Measurements from ENCODE around the gene DPEP3. TPM values are rescaled to one million over a fixed set of nuclear protein-coding genes. Genes with fewer than 3 reads are reported as not detected.
"Not testable (repeated sequence)": the region's sequence is repeated elsewhere in the genome, so short reads cannot be mapped to it uniquely, and the experiment has no call there.

The DPEP3 gene
- total RNA-seq, 4 donors from 2014 or later, result 0.15 to 0.26 TPM; not detected in 2

DNA sequence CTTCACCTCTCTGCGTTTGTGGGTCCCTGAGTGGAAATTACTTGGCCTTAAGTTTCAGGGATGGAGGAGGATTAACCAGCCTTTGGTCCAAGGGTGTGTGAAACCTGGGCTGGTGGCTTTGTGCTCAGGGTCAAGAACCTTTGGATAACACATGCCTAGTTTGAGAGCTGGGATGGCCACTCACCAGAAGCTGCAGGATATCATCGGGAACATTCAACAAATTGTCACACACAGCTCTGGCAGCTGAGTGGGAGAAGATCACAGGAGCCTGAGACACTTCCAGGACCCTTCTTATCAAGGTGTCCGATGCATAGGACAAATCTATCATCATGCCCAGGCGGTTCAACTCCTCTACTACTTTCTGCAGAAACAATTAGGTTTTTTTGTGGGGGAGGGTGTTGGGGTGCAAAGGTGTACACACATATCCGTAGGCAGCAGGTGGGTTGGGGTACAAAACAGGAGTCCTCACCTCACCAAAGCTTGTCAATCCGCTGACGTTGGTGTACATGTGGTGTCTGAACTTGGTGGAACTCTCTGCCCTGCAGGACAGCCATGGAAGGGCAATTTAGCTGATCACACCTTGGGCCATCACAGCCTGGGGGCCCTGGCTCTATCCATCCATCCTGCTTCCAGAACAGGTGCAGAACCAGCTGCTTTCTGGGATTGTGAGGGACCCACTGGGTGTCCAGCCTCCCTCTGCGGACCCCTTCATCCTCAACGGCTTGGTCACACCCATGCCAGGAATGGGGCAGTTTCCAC, 2.7 kb downstream of the DPEP3 start:
- H3K4me3 ChIP-seq (ENCODE audit: low read depth, poor library complexity, severe bottlenecking), result no peak overlapping the region
- no peak for DNase-seq (ENCODE audit: low spot score in 2 of 2)
- no peak for TF ChIP-seq POLR2A (IDR thresholded peaks at IDR 0.05)
- TF ChIP-seq, protein P1, sequence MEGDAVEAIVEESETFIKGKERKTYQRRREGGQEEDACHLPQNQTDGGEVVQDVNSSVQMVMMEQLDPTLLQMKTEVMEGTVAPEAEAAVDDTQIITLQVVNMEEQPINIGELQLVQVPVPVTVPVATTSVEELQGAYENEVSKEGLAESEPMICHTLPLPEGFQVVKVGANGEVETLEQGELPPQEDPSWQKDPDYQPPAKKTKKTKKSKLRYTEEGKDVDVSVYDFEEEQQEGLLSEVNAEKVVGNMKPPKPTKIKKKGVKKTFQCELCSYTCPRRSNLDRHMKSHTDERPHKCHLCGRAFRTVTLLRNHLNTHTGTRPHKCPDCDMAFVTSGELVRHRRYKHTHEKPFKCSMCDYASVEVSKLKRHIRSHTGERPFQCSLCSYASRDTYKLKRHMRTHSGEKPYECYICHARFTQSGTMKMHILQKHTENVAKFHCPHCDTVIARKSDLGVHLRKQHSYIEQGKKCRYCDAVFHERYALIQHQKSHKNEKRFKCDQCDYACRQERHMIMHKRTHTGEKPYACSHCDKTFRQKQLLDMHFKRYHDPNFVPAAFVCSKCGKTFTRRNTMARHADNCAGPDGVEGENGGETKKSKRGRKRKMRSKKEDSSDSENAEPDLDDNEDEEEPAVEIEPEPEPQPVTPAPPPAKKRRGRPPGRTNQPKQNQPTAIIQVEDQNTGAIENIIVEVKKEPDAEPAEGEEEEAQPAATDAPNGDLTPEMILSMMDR (IDR thresholded peaks at IDR 0.05), result no peak
- 91 to 93% methylated on average over 7 of the region's 9 CpGs for WGBS, 2 donors
- intact Hi-C loops (cut with DNase I; ENCODE audit: low total_unique reads), result no loop called here

DNA sequence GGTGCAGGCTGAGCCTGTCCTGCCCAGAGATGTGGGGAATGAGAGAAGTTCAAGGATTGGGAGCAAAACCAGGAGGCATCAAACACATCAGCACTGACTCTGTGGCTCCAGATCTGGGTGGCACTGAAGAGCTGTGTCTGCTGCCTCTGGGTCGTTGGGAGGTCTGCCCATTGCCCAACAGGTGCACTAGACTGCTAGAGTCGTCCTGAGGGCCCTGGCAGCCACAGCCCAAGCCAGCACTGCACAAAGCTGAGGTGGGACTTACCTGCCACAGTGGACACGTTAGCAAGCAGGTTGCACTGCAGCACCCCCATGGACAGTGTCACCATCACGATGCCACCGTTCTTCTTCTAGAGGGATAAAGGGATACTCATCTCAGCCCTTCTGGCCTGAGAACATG, 3.3 kb downstream of the DPEP3 start:
- WGBS, 2 donors, result 54 to 72% methylated on average over 3 to 5 of the region's 5 CpGs
- intact Hi-C loops (cut with DNase I; ENCODE audit: low total_unique reads), result no loop called here
- TF ChIP-seq, protein P1 (IDR thresholded peaks at IDR 0.05), result no peak
- TF ChIP-seq POLR2A (IDR thresholded peaks at IDR 0.05), result no peak
- no peak for DNase-seq (ENCODE audit: low spot score in 2 of 2)
- no peak overlapping the region for H3K4me3 ChIP-seq (ENCODE audit: low read depth, poor library complexity, severe bottlenecking)

DNA sequence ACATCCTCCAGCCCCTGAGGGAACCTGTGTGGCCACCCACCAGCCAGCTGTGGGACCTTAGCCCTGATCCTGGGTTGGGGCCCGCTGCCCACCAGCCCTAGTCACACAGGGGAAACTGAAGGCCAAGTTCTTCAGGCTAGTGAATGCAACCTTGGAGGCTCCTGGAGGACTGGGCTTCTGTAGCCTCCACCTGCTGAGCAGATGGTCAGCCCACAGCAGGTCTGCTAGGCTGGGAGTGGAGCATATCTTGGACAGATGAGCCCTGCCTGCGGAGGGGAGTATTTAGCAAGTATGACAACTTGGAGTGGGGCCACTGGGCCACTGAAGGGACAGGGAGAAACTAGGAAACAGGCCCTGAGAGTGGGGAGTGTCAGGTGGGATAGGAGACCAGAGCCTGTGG, 4.1 kb downstream of the DPEP3 start:
- 90 to 97% methylated on average over 2 of the region's 2 CpGs for WGBS, 2 donors
- intact Hi-C loops (cut with DNase I; ENCODE audit: low total_unique reads), result no loop called here
- H3K4me3 ChIP-seq (ENCODE audit: low read depth, poor library complexity, severe bottlenecking), result no peak overlapping the region
- DNase-seq (ENCODE audit: low spot score in 2 of 2), result no peak
- TF ChIP-seq POLR2A (IDR thresholded peaks at IDR 0.05), result no peak
- TF ChIP-seq, protein P1 (IDR thresholded peaks at IDR 0.05), result no peak

DNA sequence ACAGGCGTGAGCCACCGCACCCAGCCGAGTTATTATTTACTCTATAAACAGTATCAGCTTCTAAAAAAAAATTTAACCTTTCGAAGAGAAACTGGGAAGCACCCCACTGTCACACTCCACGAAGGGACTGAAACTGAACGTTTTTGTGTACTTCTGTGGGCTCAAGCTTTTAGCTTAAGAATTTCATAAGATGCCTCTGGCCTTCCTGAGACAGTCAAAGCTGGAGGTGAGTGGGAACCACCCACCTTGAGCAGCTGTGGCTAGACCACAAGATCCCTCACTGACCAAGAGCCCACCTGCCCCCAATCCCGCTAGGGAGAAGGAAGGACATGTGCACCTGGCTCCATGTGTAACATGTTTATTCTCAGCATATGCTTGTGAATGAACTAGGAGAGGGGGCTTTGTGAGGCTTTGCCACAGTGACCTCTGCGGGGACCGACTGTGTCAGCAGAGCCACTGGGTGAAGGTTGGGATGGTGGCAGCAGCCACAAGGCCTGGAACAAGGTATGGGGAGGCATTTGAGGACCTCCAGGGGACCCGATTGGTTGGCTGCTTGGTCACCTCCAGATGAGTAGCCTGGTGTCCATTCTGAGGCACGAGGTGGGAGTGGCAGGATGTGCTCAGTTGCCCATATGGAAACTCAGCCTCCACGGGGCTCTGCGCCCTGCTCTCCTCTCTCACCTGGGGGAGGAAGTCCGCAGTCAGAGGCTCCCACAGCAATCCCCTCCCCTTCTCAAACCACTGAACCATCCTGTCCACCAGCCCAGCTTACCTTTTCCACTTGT, 4.8 kb downstream of the DPEP3 start:
- intact Hi-C loops (cut with DNase I; ENCODE audit: low total_unique reads), result no loop called here
- 76 to 82% methylated on average over 14 of the region's 14 CpGs for WGBS, 2 donors

DNA sequence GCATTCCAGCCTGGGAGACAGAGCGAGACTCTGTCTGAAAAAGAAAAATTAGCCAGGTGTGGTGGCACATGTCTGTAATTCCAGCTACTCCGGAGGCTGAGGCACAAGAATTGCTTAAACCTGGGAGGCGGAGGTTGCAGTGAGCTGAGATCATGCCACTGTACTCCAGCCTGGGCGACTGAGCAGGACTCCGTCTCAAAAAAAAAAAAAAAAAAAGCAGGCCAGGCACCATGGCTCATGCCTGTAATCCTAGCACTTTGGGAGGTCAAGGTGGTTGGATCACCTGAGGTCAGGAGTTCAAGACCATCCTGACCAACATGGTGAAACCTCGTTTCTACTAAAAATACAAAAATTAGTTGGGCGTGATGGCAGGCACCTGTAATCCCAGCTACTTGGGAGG, 8.0 kb downstream of the DPEP3 start:
- intact Hi-C loops (cut with DNase I; ENCODE audit: low total_unique reads); DNase-seq (ENCODE audit: low spot score in 2 of 2); H3K4me3 ChIP-seq (ENCODE audit: low read depth, poor library complexity, severe bottlenecking): not testable (repeated sequence)
- WGBS, 2 donors, result 83 to 92% methylated on average over 7 of the region's 7 CpGs

More for the DNA sequence above, 4.8 kb downstream of the DPEP3 start:
- no peak overlapping the region for H3K4me3 ChIP-seq (ENCODE audit: low read depth, poor library complexity, severe bottlenecking)
- no peak for DNase-seq (ENCODE audit: low spot score in 2 of 2)
- TF ChIP-seq, protein P1 (IDR thresholded peaks at IDR 0.05), result no peak
- TF ChIP-seq POLR2A (IDR thresholded peaks at IDR 0.05), result no peak

DNA sequence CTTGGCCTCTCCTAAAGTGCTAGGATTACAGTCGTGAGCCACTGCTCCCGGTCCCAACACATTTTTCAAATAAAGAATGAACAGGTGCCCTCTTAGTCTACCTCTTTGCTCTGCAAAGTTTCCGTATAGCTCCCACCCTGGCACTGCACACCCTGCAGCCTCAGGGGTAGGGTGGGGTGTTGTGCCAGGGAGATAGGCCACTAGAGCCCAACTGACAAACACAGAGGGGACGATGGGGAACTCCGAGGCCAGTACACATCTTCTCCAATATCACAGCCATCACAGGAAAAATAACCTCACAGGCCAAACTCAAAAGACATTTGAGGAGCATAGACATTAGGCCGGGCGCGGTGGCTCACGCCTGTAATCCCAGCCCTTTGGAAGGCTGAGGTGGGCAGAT, 9.2 kb downstream of the DPEP3 start:
- intact Hi-C loops (cut with DNase I; ENCODE audit: low total_unique reads), result no loop called here
- DNase-seq (ENCODE audit: low spot score in 2 of 2), result no peak
- TF ChIP-seq POLR2A (IDR thresholded peaks at IDR 0.05), result no peak
- TF ChIP-seq, protein P1 (IDR thresholded peaks at IDR 0.05), result no peak
- H3K4me3 ChIP-seq (ENCODE audit: low read depth, poor library complexity, severe bottlenecking), result no peak overlapping the region
- WGBS, 2 donors, result 91 to 95% methylated on average over 9 of the region's 9 CpGs
